Urothelium cell line (cell line): ENCODE data around the gene NOXO1.
"Not testable (repeated sequence)": the region's sequence is repeated elsewhere in the genome, so short reads cannot be mapped to it uniquely, and the experiment has no call there.

Source experiments
- DNase-seq: peaks from one replicate; pipeline ENCODE4 v3.0.0; 2011; ENCODE audit warnings: low spot score, mixed read lengths
- FAIRE-seq: peaks from 2 replicates; lab custom pipeline; 2011; peaks lifted over from hg19 to GRCh38; lab: Jason Lieb, UNC

Gene NOXO1

GRCh38 chr16:1944612-1945199 is 36.6 kb downstream of the NOXO1 start:
- no peak for DNase-seq
- no peak for FAIRE-seq

- peak; percentile 79 for FAIRE-seq
- peak; percentile 100 for DNase-seq
Measured at GRCh38 chr16:1942810-1943726, 38.2 kb downstream of the NOXO1 start, which contains the start of gene MSRB1. MSRB1 (minus strand) TSS chr16:1943199; CDS start chr16:1943156, 43 bp downstream.

- DNase-seq (no peak), FAIRE-seq (no peak)
Measured at GRCh38 chr16:1942047-1942809, 39.0 kb downstream of the NOXO1 start.

GRCh38 chr16:1941162-1942046 is 39.9 kb downstream of the NOXO1 start:
- FAIRE-seq (no peak), DNase-seq (no peak)

GRCh38 chr16:1940273-1941161 is 40.8 kb downstream of the NOXO1 start:
- FAIRE-seq: no peak

GRCh38 chr16:1939833-1940232 is 41.4 kb downstream of the NOXO1 start:
- DNase-seq, FAIRE-seq: not testable (repeated sequence)

More at GRCh38 chr16:1940273-1941161, 40.8 kb downstream of the NOXO1 start:
- no peak for DNase-seq

GRCh38 chr16:1938910-1939309 is 42.4 kb downstream of the NOXO1 start:
- no peak for FAIRE-seq
- no peak for DNase-seq

GRCh38 chr16:1938316-1938715 is 43.0 kb downstream of the NOXO1 start:
- DNase-seq: no peak
- no peak for FAIRE-seq

- FAIRE-seq (no peak), DNase-seq (no peak)
Measured at GRCh38 chr16:1936945-1937479, 44.3 kb downstream of the NOXO1 start.

- FAIRE-seq: no peak
- DNase-seq: no peak
Measured at GRCh38 chr16:1933097-1933661, 48.1 kb downstream of the NOXO1 start.

GRCh38 chr16:1932050-1933028 is 48.9 kb downstream of the NOXO1 start:
- FAIRE-seq (no peak), DNase-seq (peak; percentile 40)

GRCh38 chr16:1930338-1930720 is 50.9 kb downstream of the NOXO1 start:
- DNase-seq (no peak), FAIRE-seq (no peak)

GRCh38 chr16:1929578-1930337 is 51.5 kb downstream of the NOXO1 start:
- FAIRE-seq (peak; percentile 98), DNase-seq (peak; percentile 98)

- DNase-seq (peak; percentile 72), FAIRE-seq (no peak)
Measured at GRCh38 chr16:1929105-1929504, 52.2 kb downstream of the NOXO1 start.
